Esophagus mucosa (tissue), 1 donor: ENCODE measurements around the gene TACR3. TPM values are rescaled to one million over a fixed set of nuclear protein-coding genes. Genes with fewer than 3 reads are reported as not detected.
"Not testable (repeated sequence)": the region's sequence is repeated elsewhere in the genome, so short reads cannot be mapped to it uniquely, and the experiment has no call there.

Experiments used
- ATAC-seq: fragments of 200-7000 bp; cut with Tn5 transposase; one replicate; pipeline ENCODE4 v1.9.1; 2020
- total RNA-seq: library from RNA; stranded (reverse); gene quantifications from one replicate; pipeline ENCODE4 v1.2.4, GENCODE V29; 2023
- donor health status: DM: yes; HTN: yes; CAD: no.

Gene TACR3
- total RNA-seq, result not detected

DNA sequence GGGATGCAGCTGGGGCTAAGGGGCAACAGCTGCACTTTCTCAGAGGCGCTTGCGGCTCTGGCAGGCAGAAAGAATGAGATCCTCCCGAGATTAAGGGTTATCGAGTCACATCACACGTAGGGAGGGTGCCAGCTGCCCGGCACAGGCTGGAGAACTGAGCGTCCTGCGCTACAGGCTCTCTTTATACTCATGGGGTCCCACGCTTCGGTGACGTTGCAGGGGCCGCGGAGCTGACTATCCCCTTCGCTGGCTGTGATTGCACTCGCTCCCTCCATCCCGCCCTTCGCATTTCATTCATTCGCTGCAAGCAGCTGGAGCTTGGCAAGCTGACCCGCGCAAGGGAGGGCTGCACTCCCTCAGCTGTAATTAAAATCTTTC, at the start of gene TACR3:
Gene TACR3, minus strand, starts transcription at position 156 of the 378 bp plus-strand sequence. CDS start 310 bp downstream, outside the sequence.
- ATAC-seq, result no peak

- ATAC-seq, result no peak
Observed at GRCh38 chr4:103757631-103758030, 37.8 kb upstream of the TACR3 start.

DNA sequence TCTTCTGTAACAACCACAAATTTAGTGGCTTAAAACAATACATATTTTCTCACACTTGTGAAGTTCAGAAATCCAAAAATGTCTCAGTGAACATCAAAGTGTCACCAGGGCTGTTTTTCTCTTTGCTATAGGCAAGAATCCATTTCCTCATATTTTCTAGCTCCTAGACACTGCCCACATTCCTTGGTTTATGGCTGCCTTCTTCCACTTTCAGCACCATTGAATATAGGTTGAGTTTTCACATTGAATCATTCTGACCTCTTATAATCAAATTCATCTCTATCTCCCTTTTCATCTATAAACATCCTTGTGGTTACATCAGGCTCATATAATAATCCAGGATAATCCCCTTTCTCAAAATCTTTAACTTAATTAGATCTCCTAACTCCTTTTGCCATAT, 37.0 kb upstream of the TACR3 start:
- no peak for ATAC-seq

GRCh38 chr4:103754844-103755243, 35.1 kb upstream of the TACR3 start:
- ATAC-seq, result peak; percentile 98

- ATAC-seq, result no peak
Observed at GRCh38 chr4:103753868-103754653, 34.3 kb upstream of the TACR3 start.

DNA sequence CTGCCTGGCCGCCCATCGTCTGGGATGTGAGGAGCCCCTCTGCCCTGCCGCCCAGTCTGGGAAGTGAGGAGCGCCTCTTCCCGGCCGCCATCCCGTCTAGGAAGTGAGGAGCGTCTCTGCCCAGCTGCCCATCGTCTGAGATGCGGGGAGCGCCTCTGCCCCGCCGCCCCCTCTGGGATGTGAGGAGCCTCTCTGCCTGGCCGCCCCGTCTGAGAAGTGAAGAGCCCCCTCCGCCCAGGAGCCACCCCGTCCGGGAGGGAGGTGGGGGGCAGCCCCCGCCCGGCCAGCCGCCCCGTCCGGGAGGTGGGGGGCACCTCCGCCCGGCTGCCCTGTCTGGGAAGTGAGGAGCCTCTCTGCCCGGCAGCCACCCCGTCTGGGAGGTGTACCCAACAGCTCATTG, 3.4 kb upstream of the TACR3 start:
- not testable (repeated sequence) for ATAC-seq

DNA sequence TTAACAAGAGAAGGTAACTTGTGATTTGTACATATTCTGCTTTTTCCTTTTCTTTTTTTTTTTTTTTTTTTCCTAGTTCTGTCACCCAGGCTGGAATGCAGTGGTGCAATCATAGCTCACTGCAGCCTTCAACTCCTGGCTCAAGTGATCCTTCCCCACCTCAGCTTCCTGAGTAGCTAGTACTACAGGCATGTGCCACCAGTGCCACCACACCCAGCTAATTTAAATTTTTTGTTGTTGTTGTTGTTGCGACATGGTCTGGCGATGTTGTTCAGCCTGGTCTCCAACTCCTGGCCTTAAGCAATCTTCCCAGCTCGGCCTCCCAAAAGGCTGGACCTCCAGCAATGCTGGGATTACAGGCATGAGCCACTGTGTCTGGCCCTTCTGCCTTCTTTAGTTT, 1.5 kb upstream of the TACR3 start:
- no peak for ATAC-seq

GRCh38 chr4:103720661-103721060, 876 bp upstream of the TACR3 start:
- no peak for ATAC-seq

DNA sequence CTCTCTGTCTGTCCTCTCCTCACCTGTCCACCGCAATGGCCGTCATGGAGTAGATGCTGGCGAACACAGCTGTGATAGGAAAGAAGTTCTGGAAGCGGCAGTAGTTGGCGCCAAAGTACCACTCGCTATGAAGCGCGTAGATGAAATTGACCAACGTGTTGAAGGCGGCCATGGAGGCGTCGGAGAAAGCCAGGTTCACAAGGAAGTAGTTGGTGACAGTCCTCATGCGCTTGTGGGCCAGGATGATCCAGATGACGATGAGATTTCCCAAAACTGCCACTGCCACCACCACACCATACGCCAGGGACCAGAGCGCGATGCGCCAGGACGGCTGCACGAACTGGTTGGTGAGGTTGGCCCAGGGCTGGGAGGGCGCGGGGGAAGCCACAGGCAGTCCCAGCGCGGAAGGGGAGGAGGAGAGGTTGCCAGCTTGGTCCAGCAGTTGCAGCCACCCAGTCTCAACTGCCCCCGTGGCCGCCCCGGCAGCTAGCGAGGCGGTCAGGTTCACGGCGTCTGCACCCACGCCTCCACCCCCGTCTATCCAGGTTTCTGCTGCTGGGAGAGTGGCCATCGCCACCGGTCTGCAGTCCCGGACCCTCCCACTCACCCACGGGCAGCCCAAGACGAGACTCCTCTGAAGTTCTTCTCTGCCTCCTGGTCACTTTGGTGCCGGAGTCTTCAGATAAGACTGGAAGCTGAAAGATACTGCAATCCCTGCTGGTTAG, 518 bp downstream of the TACR3 start:
- no peak for ATAC-seq

- ATAC-seq, result no peak
Observed at GRCh38 chr4:103692615-103693014, 27.2 kb downstream of the TACR3 start.

DNA sequence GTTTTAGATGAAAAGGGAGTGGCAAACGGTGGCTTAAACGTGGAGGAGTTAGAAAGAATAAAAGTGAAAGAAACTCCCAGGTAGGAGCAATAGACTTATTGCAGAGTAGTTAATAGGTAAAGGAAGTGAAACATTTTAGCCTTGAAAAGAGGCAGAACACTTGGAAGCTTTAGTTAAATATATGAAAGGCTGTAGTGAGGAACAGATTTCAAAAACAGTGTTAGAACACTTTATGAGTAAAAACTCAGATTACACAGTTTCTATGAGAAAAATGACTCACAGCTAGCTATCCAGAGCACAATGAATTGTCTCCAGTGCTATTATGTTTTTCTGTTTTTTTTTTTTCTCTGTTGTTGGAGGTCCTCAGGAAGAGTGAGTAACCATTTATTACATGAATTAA, 45.8 kb downstream of the TACR3 start:
- no peak for ATAC-seq

- ATAC-seq, result not testable (repeated sequence)
Observed at GRCh38 chr4:103666764-103667163, 53.0 kb downstream of the TACR3 start.

GRCh38 chr4:103664436-103665075, 55.2 kb downstream of the TACR3 start:
- no peak for ATAC-seq

DNA sequence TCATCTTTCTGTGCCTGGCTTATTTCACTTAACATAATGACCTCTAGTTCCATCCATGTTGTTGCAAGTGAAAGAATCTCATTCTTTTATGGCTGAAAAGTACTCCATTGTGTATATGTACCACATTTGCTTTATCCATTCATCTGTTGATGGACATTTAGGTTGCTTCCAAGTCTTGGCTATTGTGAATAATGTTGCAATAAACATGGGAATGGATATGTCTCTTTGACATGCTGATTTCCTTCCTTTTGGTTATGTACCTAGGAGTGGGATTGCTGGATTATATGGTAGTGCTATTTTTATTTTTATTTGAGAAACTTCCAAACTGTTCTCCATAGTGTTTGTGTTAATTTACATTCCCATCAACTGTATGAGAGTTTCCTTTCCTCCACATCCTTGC, 71.2 kb downstream of the TACR3 start:
- no peak for ATAC-seq

DNA sequence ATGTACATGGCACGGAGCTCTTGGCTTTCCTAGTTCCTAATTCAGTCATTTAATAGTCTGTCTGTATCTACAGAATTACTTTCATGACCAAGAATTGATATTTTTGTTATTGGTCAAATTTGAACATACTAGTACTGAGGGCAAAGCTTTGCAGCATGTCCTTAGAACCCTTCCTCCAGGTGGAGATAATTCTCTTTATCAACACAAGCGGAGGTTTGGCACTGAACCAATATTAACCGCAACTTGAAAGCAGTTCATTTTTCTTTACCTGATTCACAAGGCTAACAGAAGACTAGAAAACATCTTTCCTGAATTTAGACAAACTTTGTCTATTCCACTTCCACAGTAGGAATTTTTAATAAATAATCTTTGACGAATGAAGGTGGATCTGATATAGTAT, 73.8 kb downstream of the TACR3 start:
- no peak for ATAC-seq

- no peak for ATAC-seq
Observed at GRCh38 chr4:103634236-103634635, 85.5 kb downstream of the TACR3 start.

- ATAC-seq, result no peak
Observed at GRCh38 chr4:103626296-103626695, 93.5 kb downstream of the TACR3 start.

DNA sequence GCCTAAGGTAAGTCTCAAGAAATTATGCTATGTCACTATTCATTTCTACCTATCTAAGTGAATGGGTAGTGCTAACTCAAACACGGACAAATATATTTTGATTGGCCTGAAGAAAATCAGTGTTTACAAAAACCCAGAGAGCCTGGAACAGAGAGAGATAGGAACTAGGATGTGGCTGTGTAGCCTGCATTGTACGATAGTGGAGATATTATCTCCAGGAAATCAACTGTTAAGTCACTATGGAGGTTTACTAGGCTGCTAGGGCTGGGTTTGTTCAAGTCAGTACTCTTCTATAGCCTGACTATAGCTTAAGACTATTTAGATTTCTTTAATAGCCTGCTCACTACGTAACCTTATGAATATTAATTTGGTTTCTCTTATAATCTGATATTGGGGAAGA, 127.9 kb downstream of the TACR3 start:
- no peak for ATAC-seq

DNA sequence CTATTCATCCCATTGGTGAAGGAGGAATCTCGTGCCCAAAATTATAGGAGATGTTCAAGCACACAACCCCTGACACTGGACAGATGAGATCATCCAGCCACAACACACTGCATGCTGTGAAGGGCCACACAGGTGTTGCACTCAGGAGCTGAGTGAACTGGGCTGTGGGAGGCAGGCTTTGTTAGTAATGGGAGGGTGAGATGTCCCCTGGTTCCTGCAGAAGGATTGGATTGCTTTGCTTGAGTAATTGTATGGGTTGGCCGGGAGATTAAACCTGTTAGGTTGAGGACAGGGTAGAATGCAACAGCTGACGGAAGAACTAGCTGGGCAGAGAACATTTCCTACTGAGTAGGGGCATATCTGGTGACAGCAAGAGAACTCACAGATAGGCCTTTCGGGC, 152.2 kb downstream of the TACR3 start:
- no peak for ATAC-seq

DNA sequence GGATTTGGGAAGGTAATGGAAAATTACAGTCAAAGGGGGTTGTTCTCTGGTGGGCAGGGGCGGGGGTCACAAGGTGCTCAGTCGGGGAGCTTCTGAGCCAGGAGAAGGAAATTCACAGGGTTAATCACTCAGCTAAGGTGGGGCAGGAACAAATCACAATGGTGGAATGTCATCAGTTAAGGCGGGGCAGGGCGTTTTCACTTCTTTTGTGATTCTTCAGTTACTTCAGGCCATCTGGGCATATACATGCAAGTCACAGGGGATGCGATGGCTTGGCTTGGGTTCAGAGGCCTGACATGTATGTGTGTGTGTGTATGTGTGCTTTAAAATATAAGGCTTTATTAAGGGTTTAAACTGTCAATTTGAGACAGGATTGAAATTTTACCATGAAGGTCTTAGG, 160.6 kb downstream of the TACR3 start:
- not testable (repeated sequence) for ATAC-seq
